Erythroblast (primary cell): ENCODE measurements around the gene PTPRN2.

ENCODE experiments used
- GATA1 ChIP-seq: IDR thresholded peaks from 2 replicates; pipeline ENCODE4 v1.6.1; 2011; ENCODE audit warnings: low read depth, mild to moderate bottlenecking, control low read depth, low read length, moderate library complexity
- POLR2A ChIP-seq: IDR thresholded peaks from 2 replicates; pipeline ENCODE4 v1.6.1; 2011; ENCODE audit warnings: mild to moderate bottlenecking, low read length

DNA sequence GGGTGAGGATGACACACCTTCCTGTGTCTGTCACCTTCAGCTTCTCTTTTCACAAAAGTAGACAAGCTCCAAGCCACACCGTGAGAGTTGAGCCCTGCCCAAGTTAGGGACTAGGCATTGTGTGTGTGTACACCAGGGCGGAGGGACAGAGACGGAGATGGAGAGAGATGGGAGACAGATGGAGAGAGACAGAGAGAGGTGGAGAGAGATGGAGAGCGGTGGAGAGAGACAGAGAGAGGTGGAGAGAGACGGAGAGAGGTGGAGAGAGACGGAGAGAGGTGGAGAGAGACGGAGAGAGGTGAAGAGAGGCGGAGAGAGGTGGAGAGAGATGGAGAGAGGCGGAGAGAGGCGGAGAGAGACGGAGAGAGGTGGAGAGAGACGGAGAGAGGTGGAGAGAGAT is 1043.8 kb downstream of the PTPRN2 start:
- no peak for TF ChIP-seq POLR2A
- TF ChIP-seq GATA1, result no peak
